GF-D8 (cell line): ENCODE results near the gene DKK3.

Source experiments
- DNase-seq: peaks from one replicate; lab custom pipeline; 2025; lab: John Stamatoyannopoulos, UW

Gene DKK3

GRCh38 chr11:12003815-12004214 lies 4.6 kb downstream of the DKK3 start:
- DNase-seq, result no peak

- DNase-seq, result no peak
These were observed 5.1 kb downstream of the DKK3 start for GRCh38 chr11:12003336-12003735.

- DNase-seq, result no peak
These were observed 7.2 kb downstream of the DKK3 start for GRCh38 chr11:12001186-12001585.

- DNase-seq, result no peak
These were observed 10.2 kb downstream of the DKK3 start for GRCh38 chr11:11998091-11998781.

GRCh38 chr11:11997049-11997322 lies 11.4 kb downstream of the DKK3 start:
- DNase-seq, result no peak

GRCh38 chr11:11996321-11997048 lies 11.9 kb downstream of the DKK3 start:
- DNase-seq, result no peak

GRCh38 chr11:11995601-11996000 lies 12.8 kb downstream of the DKK3 start:
- no peak for DNase-seq

GRCh38 chr11:11993839-11994238 lies 14.6 kb downstream of the DKK3 start:
- DNase-seq, result no peak

- no peak for DNase-seq
These were observed 15.9 kb downstream of the DKK3 start for GRCh38 chr11:11992257-11993212.

GRCh38 chr11:11989774-11990744 lies 18.4 kb downstream of the DKK3 start:
- no peak for DNase-seq

- no peak for DNase-seq
These were observed 19.7 kb downstream of the DKK3 start for GRCh38 chr11:11988681-11989261.

GRCh38 chr11:11988099-11988651 lies 20.3 kb downstream of the DKK3 start:
- no peak for DNase-seq

- DNase-seq, result no peak
These were observed 20.9 kb downstream of the DKK3 start for GRCh38 chr11:11987503-11988022.

- no peak for DNase-seq
These were observed 22.2 kb downstream of the DKK3 start for GRCh38 chr11:11985954-11986949.

GRCh38 chr11:11985016-11985715 lies 23.3 kb downstream of the DKK3 start:
- DNase-seq, result no peak

- no peak for DNase-seq
These were observed 23.9 kb downstream of the DKK3 start for GRCh38 chr11:11984563-11984962.

- DNase-seq, result no peak
These were observed 25.0 kb downstream of the DKK3 start for GRCh38 chr11:11983427-11983826.

- DNase-seq, result no peak
These were observed 25.5 kb downstream of the DKK3 start for GRCh38 chr11:11982975-11983374.

- DNase-seq, result no peak
These were observed 26.0 kb downstream of the DKK3 start for GRCh38 chr11:11982461-11982860.
